ENCODE results near the gene IBA57.

IBA57 gene

GRCh38 chr1:228190778-228191177, 25.2 kb downstream of the IBA57 start:
- ATAC-seq (no peak), DNase-seq (no peak)

- no peak for ATAC-seq
These were observed 28.8 kb downstream of the IBA57 start for GRCh38 chr1:228194436-228194835.

GRCh38 chr1:228194921-228195812, 29.6 kb downstream of the IBA57 start:
- DNase-seq (no peak), ATAC-seq (no peak)

More at GRCh38 chr1:228194436-228194835, 28.8 kb downstream of the IBA57 start:
- DNase-seq, result no peak

- DNase-seq, result no peak
- no peak for ATAC-seq
These were observed 32.0 kb downstream of the IBA57 start for GRCh38 chr1:228197555-228198147.

- no peak for ATAC-seq
- DNase-seq, result no peak
These were observed 33.5 kb downstream of the IBA57 start for GRCh38 chr1:228198977-228199590.

- DNase-seq (no peak), ATAC-seq (no peak)
These were observed 39.4 kb downstream of the IBA57 start for GRCh38 chr1:228204958-228205357.

GRCh38 chr1:228205526-228206436, 40.2 kb downstream of the IBA57 start:
- no peak for ATAC-seq

GRCh38 chr1:228206582-228207351, 41.2 kb downstream of the IBA57 start:
- ATAC-seq, result no peak
- DNase-seq, result no peak

More at GRCh38 chr1:228205526-228206436, 40.2 kb downstream of the IBA57 start:
- DNase-seq, result no peak

GRCh38 chr1:228207381-228207810, 41.8 kb downstream of the IBA57 start:
- no peak for ATAC-seq

GRCh38 chr1:228207851-228208821, 42.5 kb downstream of the IBA57 start, which contains the start of gene OBSCN:
TSS of gene OBSCN (plus strand) at chr1:228208044. CDS start at chr1:228211784, 3,740 bp downstream.
- DNase-seq, result no peak
- no peak for ATAC-seq

More at GRCh38 chr1:228207381-228207810, 41.8 kb downstream of the IBA57 start:
- no peak for DNase-seq

GRCh38 chr1:228208831-228209551, 43.4 kb downstream of the IBA57 start:
- ATAC-seq (no peak), DNase-seq (no peak)

GRCh38 chr1:228209657-228210056, 44.1 kb downstream of the IBA57 start:
- DNase-seq (no peak), ATAC-seq (no peak)

GRCh38 chr1:228210076-228210651, 44.6 kb downstream of the IBA57 start:
- DNase-seq, result no peak
- no peak for ATAC-seq

GRCh38 chr1:228210712-228211530, 45.3 kb downstream of the IBA57 start:
- DNase-seq (no peak), ATAC-seq (no peak)

GRCh38 chr1:228211531-228212414, 46.2 kb downstream of the IBA57 start:
- ATAC-seq (no peak), DNase-seq (no peak)

GRCh38 chr1:228212415-228212965, 46.9 kb downstream of the IBA57 start:
- no peak for DNase-seq
- no peak for ATAC-seq

Measured in stimulated activated naive CD8-positive, alpha-beta T cell treated with anti-CD3 and anti-CD28 coated beads, Interleukin-15, Interleukin-2, amounts not matched to agents 100 U/mL and 50 U/mL, for 24 hours (primary cell).